ENCODE results near the gene JAM3. TPM values are rescaled to one million over a fixed set of nuclear protein-coding genes. Genes with fewer than 3 reads are reported as not detected.
"Not testable (repeated sequence)": the region's sequence is repeated elsewhere in the genome, so short reads cannot be mapped to it uniquely, and the experiment has no call there.

Gene JAM3
- total RNA-seq, 2 experiments from 2014 or later, result 24.9 to 26.8 TPM

GRCh38 chr11:134181707-134182106 lies 112.8 kb downstream of the JAM3 start:
- CTCF ChIA-PET, result interaction anchor here (1.0 kb wide), 1 partner anchor 11 kb away, joined by 3 read pairs; no protein-coding TSS in a partner anchor
- POLR2A ChIA-PET, result no interaction called here
- DNase-seq, result no peak
- ATAC-seq, result no peak
- TF ChIP-seq CTCF (IDR thresholded peaks at IDR 0.05), result no peak
- Mint-ChIP-seq H3K27me3 (no peaks in the 10 kb centered on the region), H3K9me3 (no peaks in the 10 kb centered on the region), H3K4me3 (no peak overlapping the region), H3K27ac (no peak overlapping the region), H3K36me3 (ENCODE audit: low read depth) (peaks cover 37% of the 10 kb centered on the region), H3K4me1 (ENCODE audit: low read depth) (no peaks in the 10 kb centered on the region)
- intact Hi-C loops (cut with micrococcal nuclease), result no loop called here

- H3K9me3 Mint-ChIP-seq; intact Hi-C loops (cut with micrococcal nuclease); H3K4me3 Mint-ChIP-seq; ATAC-seq; H3K27ac Mint-ChIP-seq; H3K4me1 Mint-ChIP-seq (ENCODE audit: low read depth); H3K27me3 Mint-ChIP-seq: not testable (repeated sequence)
- POLR2A ChIA-PET, result interaction anchor here (0.7 to 1.0 kb wide), 2 partner anchors 10 to 36 kb away, joined by 3 to 4 read pairs; partner anchors contain the start of genes NCAPD3 and VPS26B
- H3K36me3 Mint-ChIP-seq (ENCODE audit: low read depth), result peaks cover 76% of the 10 kb centered on the region
- CTCF ChIA-PET, result interaction anchor here (1.5 to 1.6 kb wide), 2 partner anchors 19 to 138 kb away, joined by 4 to 5 read pairs; no protein-coding TSS in a partner anchor
- DNase-seq, result peak; percentile 9
These were observed 119.2 kb downstream of the JAM3 start for GRCh38 chr11:134188092-134188491.

GRCh38 chr11:134196756-134197155 lies 127.9 kb downstream of the JAM3 start:
- peak overlapping the region; percentile 34 for H3K27ac Mint-ChIP-seq
- no peaks in the 10 kb centered on the region for H3K27me3 Mint-ChIP-seq
- ChIA-PET POLR2A (no interaction called here), CTCF (no interaction called here)
- H3K36me3 Mint-ChIP-seq (ENCODE audit: low read depth), result peaks cover 55% of the 10 kb centered on the region
- H3K4me1 Mint-ChIP-seq (ENCODE audit: low read depth), result peaks cover 2% of the 10 kb centered on the region
- no peak for DNase-seq
- no peak for TF ChIP-seq CTCF (IDR thresholded peaks at IDR 0.05)
- intact Hi-C loops (cut with micrococcal nuclease), result no loop called here
- H3K9me3 Mint-ChIP-seq, result no peaks in the 10 kb centered on the region
- no peak overlapping the region for H3K4me3 Mint-ChIP-seq
- no peak for ATAC-seq

- ChIA-PET CTCF (interaction anchor here (1.1 to 1.2 kb wide), 2 partner anchors 9 kb away, joined by 4 read pairs; no protein-coding TSS in a partner anchor), POLR2A (interaction anchor here (0.6 to 1.3 kb wide), 2 partner anchors 23 to 43 kb away, joined by 3 read pairs; no protein-coding TSS in a partner anchor)
- H3K4me3 Mint-ChIP-seq, result no peak overlapping the region
- no peak for TF ChIP-seq CTCF (IDR thresholded peaks at IDR 0.05)
- peaks cover 2% of the 10 kb centered on the region for H3K4me1 Mint-ChIP-seq (ENCODE audit: low read depth)
- no peak for ATAC-seq
- H3K27ac Mint-ChIP-seq, result no peak overlapping the region
- no peak for DNase-seq
- H3K27me3 Mint-ChIP-seq, result no peaks in the 10 kb centered on the region
- intact Hi-C loops (cut with micrococcal nuclease), result no loop called here
- H3K36me3 Mint-ChIP-seq (ENCODE audit: low read depth), result peaks cover 55% of the 10 kb centered on the region
- H3K9me3 Mint-ChIP-seq, result no peaks in the 10 kb centered on the region
These were observed 130.7 kb downstream of the JAM3 start for GRCh38 chr11:134199531-134199930.

- TF ChIP-seq CTCF (IDR thresholded peaks at IDR 0.05), result no peak
These were observed 131.8 kb downstream of the JAM3 start for GRCh38 chr11:134200688-134201087.

More at GRCh38 chr11:134200688-134201087, 131.8 kb downstream of the JAM3 start:
- no peaks in the 10 kb centered on the region for H3K27me3 Mint-ChIP-seq
- ChIA-PET POLR2A (no interaction called here), CTCF (interaction anchor here (1.1 kb wide), 1 partner anchor 8 kb away, joined by 4 read pairs; no protein-coding TSS in a partner anchor)
- no peak for ATAC-seq
- H3K4me1 Mint-ChIP-seq (ENCODE audit: low read depth), result peaks cover 2% of the 10 kb centered on the region
- intact Hi-C loops (cut with micrococcal nuclease), result no loop called here
- H3K27ac Mint-ChIP-seq, result no peak overlapping the region
- no peak overlapping the region for H3K4me3 Mint-ChIP-seq
- no peak for DNase-seq
- no peaks in the 10 kb centered on the region for H3K9me3 Mint-ChIP-seq
- H3K36me3 Mint-ChIP-seq (ENCODE audit: low read depth), result peaks cover 60% of the 10 kb centered on the region

Other genes starting within 250 kb of the JAM3 start
- gene SPATA19, start 223.6 kb upstream of the JAM3 start, total RNA-seq, result not detected
- gene IGSF9B, start 112.1 kb upstream of the JAM3 start, total RNA-seq, result 100 to 1,000 TPM; 124 to 136 TPM
- 100 to 1,000 TPM in 1 of 2 experiments, 10 to 100 TPM in 1; 98.4 to 102 TPM for gene NCAPD3, start 154.9 kb downstream of the JAM3 start, total RNA-seq
- 10 to 100 TPM; 35.6 TPM for gene VPS26B, start 155.6 kb downstream of the JAM3 start, total RNA-seq
- 10 to 100 TPM; 70.1 to 75.3 TPM for gene THYN1, start 184.3 kb downstream of the JAM3 start, total RNA-seq
- gene ACAD8, start 184.5 kb downstream of the JAM3 start, total RNA-seq, result 10 to 100 TPM; 13.1 to 13.8 TPM
- 10 to 100 TPM; 11.2 to 11.9 TPM for gene GLB1L3, start 207.3 kb downstream of the JAM3 start, total RNA-seq